ENCODE results near the gene LRRC71. TPM values are rescaled to one million over a fixed set of nuclear protein-coding genes. Genes with fewer than 3 reads are reported as not detected.

LRRC71 gene
- polyA plus RNA-seq, 1 of the 3 experiments (the other 2 are of a cell fraction), result 0.03 TPM

DNA sequence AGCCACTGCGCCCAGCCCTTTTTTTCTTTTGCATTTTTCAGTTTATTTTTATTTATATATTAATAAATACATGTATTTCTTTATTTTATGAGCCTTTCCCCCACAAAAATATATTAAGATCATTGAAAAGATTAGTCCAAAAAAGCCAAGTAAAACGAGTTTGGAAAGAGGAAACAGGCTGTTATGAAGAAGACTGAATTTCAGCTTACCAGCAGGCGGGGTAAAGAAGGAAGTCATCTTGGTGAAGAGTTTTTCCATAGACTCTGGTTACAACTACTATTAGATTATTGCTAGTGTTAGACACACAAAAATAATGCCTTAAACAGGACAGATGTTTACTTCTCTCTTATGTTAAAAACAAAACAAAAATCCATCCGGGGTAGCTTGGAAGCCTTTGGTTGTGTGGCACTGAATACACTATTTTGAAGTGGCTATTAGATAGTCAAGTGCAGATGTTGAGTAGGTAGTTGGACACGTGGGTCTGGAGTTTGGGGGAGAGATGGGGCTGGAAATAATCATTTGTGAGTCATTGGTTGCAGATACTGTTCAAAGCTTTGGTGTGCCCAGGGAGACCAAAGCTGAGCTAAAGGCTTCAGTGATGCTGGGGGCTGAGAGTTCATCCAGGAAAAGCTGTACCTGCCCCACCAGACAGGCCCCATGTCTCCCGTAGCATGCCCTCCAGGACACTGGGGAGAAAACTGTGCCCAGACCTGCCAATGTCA, 8.7 kb upstream of the LRRC71 start:
- DNase-seq, result no peak
- Histone ChIP-seq H2AFZ (ENCODE audit: low read depth) (no peak overlapping the region), H3K9me2 (no peaks in the 10 kb centered on the region), H4K20me1 (ENCODE audit: insufficient read depth) (no peaks in the 10 kb centered on the region), H3K4me3 (ENCODE audit: low read depth in 2 of 2, low read length in 1 of 2) (no peak overlapping the region), H3K4me2 (no peak overlapping the region), H3K9me3 (no peaks in the 10 kb centered on the region), H3K27me3 (ENCODE audit: insufficient read depth) (no peaks in the 10 kb centered on the region), H3K36me3 (replicated peaks in 1 of 2; ENCODE audit: control insufficient read depth in 1 of 2, insufficient read depth in 2 of 2, low read length in 1 of 2) (no peaks in the 10 kb centered on the region), H3K27ac (ENCODE audit: low read depth in 2 of 2, low read length in 1 of 2) (peak overlapping the region in 1 of 2 experiments; percentile 94; a peak in 2 of 4 replicates), H3K4me1 (ENCODE audit: control insufficient read depth in 1 of 2, insufficient read depth in 2 of 2, low read depth in 1 of 2, low read length in 1 of 2) (peaks cover 11 to 42% of the 10 kb centered on the region in 2 experiments; a peak in 3 of 4 replicates), H3K9ac (no peak overlapping the region), H3F3A (replicated peaks; ENCODE audit: insufficient read depth) (no peaks in the 10 kb centered on the region), H3K79me2 (ENCODE audit: insufficient read depth) (no peaks in the 10 kb centered on the region)
- 58% methylated on average over 5 of the region's 6 CpGs for WGBS (ENCODE audit: low lambda C conversion rate)
- ChIA-PET POLR2A (interaction anchor here (2.7 kb wide), 1 partner anchor 15 kb away, joined by 15 read pairs; no protein-coding TSS in a partner anchor), CTCF (interaction anchor here (0.7 to 6.9 kb wide), 15 partner anchors 13 to 265 kb away, joined by 3 to 182 read pairs (median 4); partner anchors contain the start of genes INSRR, LRRC71, NTRK1 and PEAR1)
- TF ChIP-seq TCF12 (IDR thresholded peaks at IDR 0.05), result 0 out of 2 replicates have a peak, but pooled peaks have one; percentile 7
- no peak for TF ChIP-seq JUND (IDR thresholded peaks at IDR 0.05)

- Histone ChIP-seq H4K20me1 (ENCODE audit: insufficient read depth) (no peaks in the 10 kb centered on the region), H3K36me3 (replicated peaks in 1 of 2; ENCODE audit: control insufficient read depth in 1 of 2, insufficient read depth in 2 of 2, low read length in 1 of 2) (no peaks in the 10 kb centered on the region), H3K4me3 (ENCODE audit: low read depth in 2 of 2, low read length in 1 of 2) (no peak overlapping the region), H3K27ac (ENCODE audit: low read depth in 2 of 2, low read length in 1 of 2) (peak overlapping the region in 1 of 2 experiments; percentile 94; a peak in 2 of 4 replicates), H3K9me2 (no peaks in the 10 kb centered on the region), H3K4me2 (no peak overlapping the region), H3K79me2 (ENCODE audit: insufficient read depth) (no peaks in the 10 kb centered on the region), H3K27me3 (ENCODE audit: insufficient read depth) (no peaks in the 10 kb centered on the region), H3K9me3 (no peaks in the 10 kb centered on the region), H3K4me1 (ENCODE audit: control insufficient read depth in 1 of 2, insufficient read depth in 2 of 2, low read depth in 1 of 2, low read length in 1 of 2) (peaks cover 11 to 42% of the 10 kb centered on the region in 2 experiments; a peak in 3 of 4 replicates), H2AFZ (ENCODE audit: low read depth) (no peak overlapping the region), H3K9ac (no peak overlapping the region), H3F3A (replicated peaks; ENCODE audit: insufficient read depth) (no peaks in the 10 kb centered on the region)
- POLR2A ChIA-PET, result interaction anchor here (1.2 to 2.7 kb wide), 3 partner anchors 9 to 18 kb away, joined by 3 to 15 read pairs (median 3); no protein-coding TSS in a partner anchor
- no peak for TF ChIP-seq SIN3A (IDR thresholded peaks at IDR 0.05; ENCODE audit: borderline replicate concordance, low read depth, low read length)
- no peak for TF ChIP-seq CHD2 (IDR thresholded peaks at IDR 0.05; ENCODE audit: low read length, partially characterized antibody)
- no peak for TF ChIP-seq YY1 (IDR thresholded peaks at IDR 0.05; ENCODE audit: low read depth)
- no peak for TF ChIP-seq ZBTB33 (IDR thresholded peaks at IDR 0.05; ENCODE audit: borderline replicate concordance, low read depth)
- no peak for TF ChIP-seq FOXJ3 (CRISPR knock-in tag; IDR thresholded peaks at IDR 0.05)
- no peak for TF ChIP-seq FOXM1 (IDR thresholded peaks at IDR 0.05; ENCODE audit: low read depth)
- no peak for TF ChIP-seq REST (IDR thresholded peaks at IDR 0.05; ENCODE audit: low read depth, low read length)
- WGBS (ENCODE audit: low lambda C conversion rate), result 80% methylated on average over 1 of the region's 2 CpGs
- CTCF ChIA-PET, result interaction anchor here (0.8 to 6.9 kb wide), 11 partner anchors 14 to 223 kb away, joined by 3 to 182 read pairs (median 8); partner anchors contain the start of genes INSRR, LRRC71, NTRK1 and PEAR1
- DNase-seq, result no peak
These were observed 8.1 kb upstream of the LRRC71 start for GRCh38 chr1:156912310-156912709.
